ENCODE results near the gene GDPD2.

DNA sequence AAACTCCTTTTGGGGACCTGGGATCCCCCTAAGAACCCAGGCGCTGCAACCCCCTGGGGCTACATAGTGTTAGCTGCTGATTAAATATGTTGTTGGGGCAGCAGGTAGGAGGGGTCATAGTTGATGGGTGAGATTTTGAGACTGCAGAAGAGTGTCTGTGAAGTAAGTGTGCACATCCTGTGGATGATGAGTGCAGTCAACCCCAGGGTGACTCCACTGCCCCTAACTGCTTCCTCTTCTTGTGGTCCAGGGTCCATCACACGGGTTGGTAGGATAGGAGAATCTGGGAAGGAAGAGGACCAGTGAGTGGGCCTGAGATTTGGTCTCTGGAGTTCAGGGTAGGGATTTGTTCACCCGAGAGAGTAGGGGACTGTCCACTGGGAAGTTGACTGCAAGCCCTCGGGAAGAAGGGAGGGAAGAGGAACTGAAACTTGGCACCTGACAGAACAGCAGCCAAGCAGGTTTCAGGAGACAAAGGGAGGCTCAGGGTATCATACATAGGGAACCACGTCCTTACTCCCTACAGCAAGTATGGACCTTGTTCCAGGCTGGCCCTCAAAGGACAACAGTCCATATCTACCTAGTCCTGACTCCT, 30.0 kb downstream of the GDPD2 start:
- TF ChIP-seq POLR2A (IDR thresholded peaks at IDR 0.05) (no peak), CTCF (IDR thresholded peaks at IDR 0.05) (no peak)
